T-helper 2 cell treated with Interferon-gamma antibody and Interleukin-4, amounts not matched to agents 5 μg/mL and 100 μg/mL, for 36 hours (primary cell): Measurements from ENCODE around the gene PDE2A.

Experiments used
- DNase-seq: peaks from one replicate; pipeline ENCODE4 v3.0.0; 2021; ENCODE audit warnings: low spot score
- H3K27ac Mint-ChIP-seq: one replicate; pipeline ENCODE4 v1.8.0; 2021; ENCODE audit warnings: mild to moderate bottlenecking, mixed read lengths
- H3K27me3 Mint-ChIP-seq: one replicate; pipeline ENCODE4 v1.8.0; 2021; ENCODE audit warnings: low read depth, mixed read lengths
- H3K36me3 Mint-ChIP-seq: one replicate; pipeline ENCODE4 v1.8.0; 2021; ENCODE audit warnings: low read depth, mixed read lengths
- H3K4me1 Mint-ChIP-seq: one replicate; pipeline ENCODE4 v1.8.0; 2021; ENCODE audit warnings: low read depth, mixed read lengths
- H3K4me3 Mint-ChIP-seq: one replicate; pipeline ENCODE4 v1.8.0; 2022; ENCODE audit warnings: mild to moderate bottlenecking, moderate library complexity, mixed read lengths
- H3K9me3 Mint-ChIP-seq: one replicate; pipeline ENCODE4 v1.8.0; 2021; ENCODE audit warnings: mixed read lengths

The PDE2A gene

DNA sequence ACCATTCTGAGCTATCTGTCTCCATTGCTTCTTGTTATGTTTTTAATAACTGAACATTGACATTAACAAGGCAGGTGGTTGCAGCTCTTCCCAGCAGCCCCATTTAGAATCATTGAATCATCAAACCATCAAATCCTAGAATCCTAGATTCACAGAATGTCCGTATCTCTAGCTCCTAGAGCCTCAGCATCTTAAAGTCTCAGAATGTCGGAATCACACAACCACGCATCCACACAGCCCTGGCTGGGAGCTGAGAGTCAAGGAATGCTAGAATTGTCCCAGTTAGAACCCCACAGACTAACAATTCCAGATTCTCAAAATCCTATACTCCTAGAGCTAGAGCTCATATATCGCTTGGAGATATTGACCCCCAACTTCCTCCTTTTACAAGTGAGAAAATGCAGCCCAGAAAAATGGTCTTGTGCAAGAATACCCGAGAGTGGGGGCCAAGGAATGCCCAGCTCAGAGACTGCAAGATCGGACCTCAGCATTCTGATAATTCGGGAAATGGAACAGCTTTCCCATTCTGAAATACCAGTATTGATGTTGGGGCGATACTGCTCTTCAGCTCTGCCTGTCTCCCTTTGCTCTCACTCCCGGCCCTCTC, 38.8 kb downstream of the PDE2A start:
- no peaks in the 10 kb centered on the region for H3K4me1 Mint-ChIP-seq
- no peak for DNase-seq
- no peak overlapping the region for H3K27ac Mint-ChIP-seq
- no peak overlapping the region for H3K4me3 Mint-ChIP-seq
- no peaks in the 10 kb centered on the region for H3K9me3 Mint-ChIP-seq
- no peaks in the 10 kb centered on the region for H3K36me3 Mint-ChIP-seq
- H3K27me3 Mint-ChIP-seq = peaks cover 8% of the 10 kb centered on the region

DNA sequence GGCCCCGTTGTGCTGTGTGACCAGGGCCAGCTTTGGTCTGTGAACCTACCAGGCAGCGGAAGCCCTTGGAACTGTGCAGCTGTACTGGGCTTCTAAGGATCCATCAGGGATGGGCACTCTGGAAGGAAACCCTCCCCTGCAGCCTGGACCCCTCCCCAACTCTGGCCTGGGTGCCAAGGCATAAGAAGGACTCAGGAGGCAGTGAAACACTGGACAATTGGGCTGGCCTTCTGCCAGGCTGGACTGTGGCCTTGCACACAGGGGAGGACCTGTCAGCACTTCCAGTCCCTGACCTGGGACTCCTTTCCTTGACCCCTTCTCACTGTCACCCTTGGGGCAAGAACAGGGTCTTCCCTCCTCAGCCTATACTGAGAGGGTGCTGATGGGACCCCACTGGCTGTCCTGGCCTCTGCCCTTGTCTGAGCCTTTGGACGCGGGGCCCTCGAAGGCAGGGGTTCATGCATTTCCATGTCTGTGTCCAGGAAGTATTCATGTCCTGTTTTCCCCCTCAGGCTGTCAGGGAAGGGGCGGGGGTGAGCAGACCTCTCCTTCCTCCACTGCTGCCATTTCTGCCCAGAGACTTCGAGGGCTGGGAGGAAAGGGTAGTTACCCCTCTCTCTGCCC, 39.6 kb downstream of the PDE2A start:
- Mint-ChIP-seq H3K4me1 (no peaks in the 10 kb centered on the region), H3K27ac (no peak overlapping the region), H3K27me3 (peaks cover 8% of the 10 kb centered on the region), H3K36me3 (no peaks in the 10 kb centered on the region), H3K9me3 (no peaks in the 10 kb centered on the region), H3K4me3 (no peak overlapping the region)
- no peak for DNase-seq

DNA sequence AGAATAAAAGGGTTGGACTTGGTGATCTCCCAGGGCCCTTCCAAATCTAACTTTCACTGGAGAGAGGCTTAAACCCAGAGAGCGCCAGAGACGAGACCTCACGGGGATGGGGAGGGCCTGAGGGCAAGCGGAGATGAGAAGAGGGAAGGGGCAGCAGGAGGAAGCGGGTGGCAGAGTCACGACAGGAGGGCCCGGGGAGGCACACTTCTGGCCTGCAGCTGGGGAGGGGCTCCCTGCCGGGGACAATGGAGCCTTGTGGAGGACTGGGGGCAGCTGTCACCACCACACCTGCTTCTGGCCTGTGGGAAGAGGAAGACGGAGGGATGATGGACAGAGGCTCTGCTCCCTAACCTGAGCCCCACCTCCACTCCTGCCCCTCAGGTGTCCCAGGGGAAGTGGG, 40.2 kb downstream of the PDE2A start:
- Mint-ChIP-seq H3K36me3 (no peaks in the 10 kb centered on the region), H3K27me3 (peaks cover 8% of the 10 kb centered on the region), H3K27ac (no peak overlapping the region), H3K9me3 (no peaks in the 10 kb centered on the region), H3K4me1 (no peaks in the 10 kb centered on the region), H3K4me3 (no peak overlapping the region)
- DNase-seq = no peak

DNA sequence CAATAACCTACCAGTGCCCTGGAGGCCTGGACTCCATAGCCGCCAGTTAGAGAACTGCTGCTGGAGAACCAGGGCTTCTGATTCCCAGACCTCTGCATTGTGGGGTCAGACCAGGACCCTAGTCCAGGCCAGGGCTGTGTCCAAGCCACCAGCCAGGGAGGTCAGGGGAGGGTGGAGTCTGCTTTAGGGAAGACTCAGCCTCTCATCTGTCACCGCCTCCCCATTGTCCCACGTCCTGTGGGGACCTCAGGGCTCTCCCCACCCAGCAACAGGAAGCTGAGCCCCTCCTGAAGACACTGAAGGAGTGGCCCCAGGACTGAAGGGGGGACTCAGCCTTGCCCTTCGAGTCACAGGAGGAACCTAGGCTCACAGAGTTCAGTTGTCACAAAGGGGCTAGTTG, 41.2 kb downstream of the PDE2A start:
- no peaks in the 10 kb centered on the region for H3K4me1 Mint-ChIP-seq
- no peak overlapping the region for H3K4me3 Mint-ChIP-seq
- peaks cover 8% of the 10 kb centered on the region for H3K27me3 Mint-ChIP-seq
- no peak for DNase-seq
- no peaks in the 10 kb centered on the region for H3K9me3 Mint-ChIP-seq
- no peak overlapping the region for H3K27ac Mint-ChIP-seq
- H3K36me3 Mint-ChIP-seq = no peaks in the 10 kb centered on the region

DNA sequence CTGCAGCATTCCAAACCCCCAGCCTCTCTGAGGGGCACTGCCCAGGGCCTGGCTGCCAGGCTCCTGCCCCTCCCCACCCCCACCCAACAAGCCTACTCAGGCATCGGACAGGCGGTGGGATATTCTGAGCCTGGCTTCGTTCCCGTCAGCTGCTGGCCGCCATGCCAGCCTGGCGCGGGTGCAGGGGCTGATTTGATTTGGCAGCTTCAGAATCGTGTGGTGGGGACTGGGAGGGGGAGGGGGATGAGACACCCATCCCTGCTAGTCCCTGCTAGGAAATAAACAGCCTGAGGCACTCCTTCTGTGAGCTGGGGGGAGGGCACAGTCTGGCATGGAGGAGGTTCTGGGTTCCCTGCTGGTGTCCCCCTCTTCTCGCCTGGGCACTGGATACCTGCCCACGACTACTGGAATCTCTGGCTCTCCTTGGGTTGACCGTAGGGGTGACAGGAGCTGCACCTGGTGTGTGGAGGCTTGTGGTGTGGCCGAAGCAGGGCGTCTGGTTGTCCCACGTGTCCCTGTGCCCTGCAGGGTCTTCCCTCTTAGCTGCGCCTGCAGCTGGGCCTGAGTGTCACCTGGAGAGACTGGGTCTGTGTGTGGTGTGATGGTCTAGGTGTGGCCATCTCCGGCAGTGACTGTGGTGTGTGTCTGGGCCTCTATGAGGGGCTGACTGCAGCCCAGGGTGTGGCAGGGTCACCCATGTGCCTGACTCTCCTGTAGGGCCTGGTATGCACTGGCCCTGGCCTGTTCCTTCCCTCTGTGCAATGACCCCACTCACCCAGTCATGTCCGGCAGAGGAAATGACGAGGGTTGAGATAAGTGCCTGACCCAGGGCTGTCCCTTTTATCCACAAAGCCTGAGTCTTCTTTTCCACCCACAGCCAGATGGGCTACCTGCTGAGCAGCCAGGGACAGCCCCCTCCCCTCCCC, 42.2 kb downstream of the PDE2A start:
- DNase-seq = no peak
- Mint-ChIP-seq H3K27ac (no peak overlapping the region), H3K9me3 (no peaks in the 10 kb centered on the region), H3K4me3 (no peak overlapping the region), H3K36me3 (no peaks in the 10 kb centered on the region), H3K27me3 (peaks cover 2% of the 10 kb centered on the region), H3K4me1 (no peaks in the 10 kb centered on the region)

DNA sequence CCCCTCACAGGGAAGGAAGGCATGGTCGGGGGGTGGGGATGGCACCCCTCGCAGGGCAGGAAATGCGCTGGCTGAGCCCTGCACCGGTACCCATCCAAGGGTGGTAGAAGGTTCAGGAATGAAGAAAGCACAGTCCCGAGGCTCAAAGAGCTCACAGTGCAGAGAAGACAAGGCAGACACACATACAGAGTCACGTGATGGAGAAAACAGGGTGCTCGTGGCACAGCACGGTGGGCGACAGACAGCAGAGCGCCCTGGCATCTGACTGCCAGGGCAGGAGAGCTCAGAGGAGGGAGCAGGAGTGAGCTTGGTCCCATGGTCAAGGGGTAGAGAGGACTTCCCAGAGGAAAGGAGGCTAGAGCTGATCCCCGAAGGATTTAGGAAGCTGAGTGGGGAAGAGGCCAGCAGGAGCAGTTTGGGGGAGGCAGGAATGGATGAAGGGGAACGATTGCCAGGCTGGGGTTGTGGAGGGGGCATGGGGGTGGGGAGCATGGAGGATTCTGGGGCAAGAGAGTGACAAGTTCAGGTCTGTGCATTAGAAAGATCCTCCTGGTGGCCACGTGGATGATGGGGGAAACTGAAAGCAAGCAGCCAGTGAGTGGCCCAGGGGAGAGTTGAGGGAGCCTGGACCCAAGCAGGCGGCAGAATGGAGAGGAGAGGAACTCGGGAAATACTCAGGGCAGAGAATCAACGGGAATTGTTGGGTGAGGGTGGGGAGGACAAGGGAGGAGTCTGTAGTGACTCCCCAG, 43.9 kb downstream of the PDE2A start:
- Mint-ChIP-seq H3K36me3 (no peaks in the 10 kb centered on the region), H3K27me3 (no peaks in the 10 kb centered on the region), H3K4me3 (no peak overlapping the region), H3K9me3 (no peaks in the 10 kb centered on the region), H3K27ac (no peak overlapping the region), H3K4me1 (no peaks in the 10 kb centered on the region)
- DNase-seq = no peak

DNA sequence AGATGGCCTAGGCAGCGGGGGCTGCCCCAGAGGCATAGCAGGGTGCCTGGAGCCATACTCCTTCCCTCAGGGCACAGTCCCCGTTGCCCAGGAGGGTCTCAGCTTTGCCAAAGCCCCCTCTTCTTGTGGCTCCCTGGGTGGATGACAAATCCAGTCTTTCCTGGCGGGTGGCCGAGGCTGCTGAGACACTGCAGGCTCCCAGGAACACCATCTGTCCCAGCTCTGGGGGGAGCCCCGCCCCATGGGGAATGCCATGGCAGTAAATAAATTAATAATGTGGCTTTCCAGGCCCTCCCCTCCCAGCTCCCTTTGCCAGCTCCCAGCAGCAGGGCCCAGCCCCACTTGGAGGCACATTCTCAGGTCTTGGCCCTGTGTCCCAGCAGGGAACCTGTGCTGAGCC, 45.0 kb downstream of the PDE2A start:
- no peak for DNase-seq
- H3K4me1 Mint-ChIP-seq = peaks cover 1% of the 10 kb centered on the region
- H3K9me3 Mint-ChIP-seq = no peaks in the 10 kb centered on the region
- H3K27ac Mint-ChIP-seq = no peak overlapping the region
- no peaks in the 10 kb centered on the region for H3K36me3 Mint-ChIP-seq
- no peaks in the 10 kb centered on the region for H3K27me3 Mint-ChIP-seq
- no peak overlapping the region for H3K4me3 Mint-ChIP-seq

DNA sequence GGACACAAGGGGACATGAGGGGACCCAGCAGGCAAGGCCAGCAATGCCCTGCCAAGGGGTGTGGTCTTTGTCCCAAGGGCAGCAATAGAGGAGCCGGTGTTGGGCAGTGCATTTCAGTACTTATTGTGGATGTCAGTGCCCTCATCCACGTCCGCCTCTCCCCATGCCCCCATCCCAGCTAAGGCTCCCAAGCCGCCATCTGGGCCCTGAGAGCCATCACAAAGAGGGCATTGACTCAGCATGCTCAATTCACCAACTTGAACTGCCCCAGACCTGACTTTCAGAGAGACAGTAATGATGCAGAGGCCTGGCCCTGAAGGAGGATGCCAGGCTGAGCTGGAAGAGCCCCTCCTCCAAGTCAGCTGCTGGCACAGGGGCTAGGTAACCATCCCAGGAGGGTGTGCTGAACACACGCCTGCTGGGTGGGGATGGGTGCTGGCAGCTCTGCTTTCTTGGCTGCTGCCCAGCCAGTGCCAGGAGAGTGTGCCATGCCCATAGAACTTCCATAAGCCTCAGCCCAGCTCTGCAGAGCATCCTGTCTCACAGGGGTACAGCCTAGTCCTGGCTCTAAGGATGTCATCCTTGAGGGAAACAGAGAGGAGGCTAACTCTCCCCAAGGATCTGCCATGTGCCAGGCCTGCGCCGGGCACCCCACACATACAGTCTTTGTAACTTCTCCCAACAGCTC, 46.5 kb downstream of the PDE2A start:
- DNase-seq = no peak
- Mint-ChIP-seq H3K9me3 (no peaks in the 10 kb centered on the region), H3K4me3 (no peak overlapping the region), H3K4me1 (peaks cover 3% of the 10 kb centered on the region), H3K27ac (no peak overlapping the region), H3K27me3 (peaks cover 4% of the 10 kb centered on the region), H3K36me3 (no peaks in the 10 kb centered on the region)

DNA sequence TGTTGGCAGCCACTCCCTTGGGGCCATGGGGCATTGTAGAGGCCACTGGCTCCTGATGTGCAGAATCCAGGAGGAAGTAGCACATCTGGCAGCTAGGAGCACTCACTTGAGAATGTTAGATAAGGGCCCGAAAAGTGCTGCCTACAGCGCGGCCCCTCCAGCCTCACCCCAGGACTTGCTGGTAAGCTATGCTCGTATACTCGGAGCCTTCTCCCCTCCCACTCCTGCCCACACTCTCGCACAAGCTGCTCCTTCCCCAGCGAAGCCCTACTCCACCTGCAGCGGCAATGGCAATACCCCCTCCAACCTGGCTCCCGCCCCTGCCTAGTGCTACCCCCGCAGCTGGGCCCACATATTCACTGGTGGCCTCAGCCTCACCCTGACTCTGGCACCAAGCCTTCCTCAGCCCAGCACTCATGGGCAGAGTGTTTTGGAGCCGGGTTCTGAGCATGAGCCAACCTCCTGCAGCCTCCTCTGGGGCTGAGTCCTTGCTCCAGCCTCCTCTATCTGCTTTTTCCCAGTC, 47.7 kb downstream of the PDE2A start:
- DNase-seq = no peak
- peaks cover 14% of the 10 kb centered on the region for H3K4me1 Mint-ChIP-seq
- H3K4me3 Mint-ChIP-seq = no peak overlapping the region
- H3K36me3 Mint-ChIP-seq = no peaks in the 10 kb centered on the region
- peaks cover 4% of the 10 kb centered on the region for H3K27me3 Mint-ChIP-seq
- no peaks in the 10 kb centered on the region for H3K9me3 Mint-ChIP-seq
- H3K27ac Mint-ChIP-seq = no peak overlapping the region

DNA sequence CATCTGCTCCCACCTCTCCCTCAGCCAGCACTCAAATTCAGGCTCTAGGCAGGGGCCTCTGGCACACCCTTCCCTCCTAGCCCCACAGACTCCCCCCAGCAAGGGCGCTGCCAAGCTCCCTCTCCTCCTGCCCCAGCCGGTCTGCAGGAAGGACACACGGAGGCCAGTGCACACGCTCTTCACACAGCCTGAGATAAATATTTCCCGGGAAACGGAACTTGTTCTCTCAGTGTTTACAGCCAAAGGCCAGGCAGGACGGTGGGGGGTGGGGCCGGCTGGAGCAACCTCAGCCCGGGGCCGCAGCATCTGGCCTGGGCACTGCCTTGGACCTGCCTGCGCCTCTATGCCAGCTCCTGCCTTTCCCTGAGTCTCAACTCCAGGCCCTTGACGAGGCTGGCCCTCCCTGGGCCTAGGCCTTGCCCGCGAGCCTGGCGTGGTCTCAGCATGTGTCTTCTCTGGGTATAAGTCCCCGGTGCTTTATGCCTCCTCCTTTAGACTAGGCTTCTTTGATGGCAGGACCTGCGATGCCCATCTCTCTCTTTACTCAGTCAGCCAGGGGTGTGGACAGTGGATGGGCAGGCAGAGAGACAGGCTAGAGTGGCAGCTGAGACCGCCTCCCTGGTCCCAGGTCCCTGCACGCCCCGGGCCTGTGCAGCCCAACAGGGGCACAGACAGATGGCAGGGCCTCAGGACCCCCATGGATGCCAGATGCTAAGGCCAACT, 48.4 kb downstream of the PDE2A start:
- H3K27ac Mint-ChIP-seq = no peak overlapping the region
- DNase-seq = no peak

DNA sequence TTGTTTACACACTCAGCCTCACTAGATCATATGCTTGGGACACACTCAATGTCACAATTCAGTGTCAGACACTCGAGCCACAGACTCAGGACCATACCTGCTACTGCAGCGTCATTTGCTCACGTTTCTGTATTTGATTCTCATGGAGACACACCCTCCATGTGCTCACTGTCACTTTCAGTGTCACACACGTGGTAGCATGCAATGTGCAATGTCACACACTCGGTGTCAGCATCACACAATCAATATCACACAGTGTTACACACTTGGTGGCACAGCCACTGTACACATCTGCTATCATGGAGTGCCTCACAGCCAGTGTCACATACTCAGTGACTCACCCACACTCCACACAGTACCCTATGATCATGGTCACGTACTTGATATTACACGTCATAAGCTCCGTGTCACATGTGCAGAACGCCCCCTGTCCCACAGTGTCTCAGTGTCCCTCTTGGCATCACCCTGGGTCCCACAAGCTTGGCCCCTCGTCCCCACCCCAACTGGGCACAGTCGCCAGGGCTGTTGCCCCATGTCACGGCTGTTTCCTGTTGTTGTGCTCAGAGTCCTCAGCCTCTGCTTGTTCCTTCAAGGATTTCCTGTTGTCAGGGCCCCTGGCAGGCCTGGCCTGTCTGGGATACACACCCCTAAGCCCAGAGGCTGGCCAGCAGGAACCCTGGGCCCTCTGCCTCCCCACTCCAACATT, 49.6 kb downstream of the PDE2A start:
- peaks cover 4% of the 10 kb centered on the region for H3K27me3 Mint-ChIP-seq
- peaks cover 24% of the 10 kb centered on the region for H3K4me1 Mint-ChIP-seq
- H3K4me3 Mint-ChIP-seq = no peak overlapping the region
- no peak overlapping the region for H3K27ac Mint-ChIP-seq
- no peaks in the 10 kb centered on the region for H3K9me3 Mint-ChIP-seq
- no peaks in the 10 kb centered on the region for H3K36me3 Mint-ChIP-seq
- DNase-seq = no peak

More for the DNA sequence above, 48.4 kb downstream of the PDE2A start:
- no peak overlapping the region for H3K4me3 Mint-ChIP-seq
- no peaks in the 10 kb centered on the region for H3K9me3 Mint-ChIP-seq
- peaks cover 20% of the 10 kb centered on the region for H3K4me1 Mint-ChIP-seq
- peaks cover 4% of the 10 kb centered on the region for H3K27me3 Mint-ChIP-seq
- H3K36me3 Mint-ChIP-seq = no peaks in the 10 kb centered on the region

DNA sequence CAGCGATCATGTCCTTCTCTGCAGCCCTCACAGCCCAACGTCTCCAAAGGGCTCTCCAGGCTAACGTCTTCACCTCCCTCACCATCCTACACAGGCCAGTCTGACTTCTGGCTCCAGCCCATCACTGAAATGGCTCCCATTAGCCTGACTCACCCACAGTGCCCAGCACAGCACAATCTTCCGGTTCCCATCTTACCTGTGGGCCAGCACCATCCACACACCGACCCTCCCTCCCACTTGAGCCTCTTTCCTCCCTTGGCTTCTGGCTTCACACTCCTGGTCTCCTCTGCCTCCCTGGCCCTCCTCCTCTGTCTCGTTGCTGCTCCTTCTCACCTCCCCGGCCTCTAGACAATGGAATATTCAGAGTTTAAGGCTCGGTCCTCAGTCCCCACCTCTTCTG, 51.2 kb downstream of the PDE2A start:
- H3K9me3 Mint-ChIP-seq = no peaks in the 10 kb centered on the region
- no peak overlapping the region for H3K27ac Mint-ChIP-seq
- H3K4me3 Mint-ChIP-seq = no peak overlapping the region
- no peaks in the 10 kb centered on the region for H3K36me3 Mint-ChIP-seq
- peaks cover 24% of the 10 kb centered on the region for H3K4me1 Mint-ChIP-seq
- no peak for DNase-seq
- peaks cover 4% of the 10 kb centered on the region for H3K27me3 Mint-ChIP-seq
